Measurements from ENCODE around the gene C1QTNF2.

C1QTNF2 gene

GRCh38 chr5:160303690-160304089 lies 66.7 kb downstream of the C1QTNF2 start:
- DNase-seq (ENCODE audit: low read depth), result no peak

GRCh38 chr5:160298189-160298588 lies 72.2 kb downstream of the C1QTNF2 start:
- DNase-seq (ENCODE audit: low read depth), result no peak

- DNase-seq (ENCODE audit: low read depth), result no peak
Measured at GRCh38 chr5:160297776-160298175, 72.7 kb downstream of the C1QTNF2 start.
